Small intestine (tissue), 7 donors: ENCODE measurements around the gene DVL3. TPM values are rescaled to one million over a fixed set of nuclear protein-coding genes. Genes with fewer than 3 reads are reported as not detected.
A peak's percentile ranks its signal among the peaks of the same experiment; 100 is the strongest.
"Not testable (repeated sequence)": the region's sequence is repeated elsewhere in the genome, so short reads cannot be mapped to it uniquely, and the experiment has no call there.

ENCODE experiments used
- DNase-seq, 2 donors: peaks; one replicate each; pipeline versions ENCODE4 v3.0.0 to v3.0.0-alpha.2; 2013
- FAIRE-seq: peaks from 2 replicates; lab custom pipeline; 2012; peaks lifted over from hg19 to GRCh38; lab: Jason Lieb, UNC
- H3K27ac ChIP-seq, 3 donors: one replicate each; pipeline ENCODE4 v1.5.1; 2013; ENCODE audit warnings: low read length in 2 of 3, mild to moderate bottlenecking in 2 of 3, control low read depth in 1 of 3, inconsistent platforms in 1 of 3, low read depth in 1 of 3, moderate library complexity in 1 of 3
- H3K27me3 ChIP-seq, 3 donors: one replicate each; pipeline ENCODE4 v1.6.1; 2013; ENCODE audit warnings: low read length in 3 of 3, inconsistent platforms in 1 of 3; ENCODE audit not compliant: control insufficient read depth in 3 of 3, insufficient read depth in 3 of 3
- H3K36me3 ChIP-seq, 3 donors: one replicate each; pipeline ENCODE4 v1.6.1; 2013; ENCODE audit warnings: low read length in 3 of 3, inconsistent platforms in 1 of 3, low read depth in 1 of 3, mild to moderate bottlenecking in 1 of 3, moderate library complexity in 1 of 3; ENCODE audit not compliant: control insufficient read depth in 3 of 3, insufficient read depth in 2 of 3
- H3K4me1 ChIP-seq, 3 donors: one replicate each; pipeline ENCODE4 v1.6.1; 2013; ENCODE audit warnings: low read length in 2 of 3, inconsistent platforms in 1 of 3, low read depth in 1 of 3, mild to moderate bottlenecking in 1 of 3, moderate library complexity in 1 of 3; ENCODE audit not compliant: control insufficient read depth in 3 of 3, insufficient read depth in 2 of 3
- H3K4me3 ChIP-seq, 3 donors: one replicate each; pipeline ENCODE4 v1.5.1; 2013; ENCODE audit warnings: low read length in 3 of 3, control low read depth in 1 of 3, inconsistent platforms in 1 of 3, low read depth in 1 of 3, mild to moderate bottlenecking in 1 of 3, moderate library complexity in 1 of 3
- H3K9me3 ChIP-seq, 2 donors: one replicate each; pipeline ENCODE4 v1.6.1; 2013; ENCODE audit warnings: low read depth in 1 of 2, low read length in 1 of 2; ENCODE audit not compliant: control insufficient read depth in 2 of 2, insufficient read depth in 1 of 2
- WGBS, 3 donors: extraction: QIAGEN DNeasy Blood & Tissue Kit; methylation state at CpG; one replicate each; pipeline ENCODE4 v1.1.7; 2013; 5-methylcytosine and 5-hydroxymethylcytosine counted together
- polyA plus RNA-seq, 4 donors: library from polyadenylated mRNA; stranded (reverse) in 3 of 4; unstranded in 1 of 4; fragments of 200-250 nt in 3 of 4; fragments of 120-200 nt in 1 of 4; gene quantifications; one replicate each; pipeline versions ENCODE4 v1.2.1 to v1.2.3, GENCODE V29; 2013
- donor health status: healthy with polysubstance abuse.
- donor health status: control.
- donor health status: control.
- donor health status: Bipolar disorder and iron deficiency.
- donor health status: healthy.

The DVL3 gene
- polyA plus RNA-seq, 4 donors: 33.5 to 69.6 (median 35.3) TPM

DNA sequence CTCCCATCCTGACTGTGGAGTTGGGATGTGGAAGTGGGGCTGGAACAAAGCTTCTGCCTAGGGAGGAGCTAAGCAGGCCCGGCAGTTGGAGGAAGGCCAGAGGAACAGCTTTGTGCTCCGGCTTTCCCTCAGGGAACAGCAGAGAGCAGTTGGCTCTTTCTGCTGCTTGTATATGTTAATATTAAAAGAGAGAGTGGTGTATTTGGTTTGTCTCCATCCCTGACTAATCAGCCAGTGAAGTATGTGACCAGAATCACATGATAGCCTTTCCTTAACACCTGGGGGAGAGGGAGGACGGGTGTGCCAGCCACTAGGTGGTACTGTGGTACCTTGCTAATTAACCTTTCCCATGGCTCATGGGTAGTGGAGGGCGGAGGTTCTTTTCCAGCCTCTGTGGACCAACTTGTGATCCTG is 10.1 kb upstream of the DVL3 start:
- WGBS, 3 donors: 16 to 26% (median 23%) methylated on average over 4 of the region's 4 CpGs
- DNase-seq (peak; percentile 85), FAIRE-seq (no peak)
- no peak overlapping the region for H3K4me3 ChIP-seq
- H3K9me3 ChIP-seq: no peaks in the 10 kb centered on the region
- no peaks in the 10 kb centered on the region for H3K27me3 ChIP-seq
- peak overlapping the region in 2 of 3 donors; percentile 45 to 88 for H3K27ac ChIP-seq
- peaks cover 0 to 27% (median 0%) of the 10 kb centered on the region in 3 donors for H3K4me1 ChIP-seq
- H3K36me3 ChIP-seq: peaks cover 17 to 55% (median 37%) of the 10 kb centered on the region in 3 donors

DNA sequence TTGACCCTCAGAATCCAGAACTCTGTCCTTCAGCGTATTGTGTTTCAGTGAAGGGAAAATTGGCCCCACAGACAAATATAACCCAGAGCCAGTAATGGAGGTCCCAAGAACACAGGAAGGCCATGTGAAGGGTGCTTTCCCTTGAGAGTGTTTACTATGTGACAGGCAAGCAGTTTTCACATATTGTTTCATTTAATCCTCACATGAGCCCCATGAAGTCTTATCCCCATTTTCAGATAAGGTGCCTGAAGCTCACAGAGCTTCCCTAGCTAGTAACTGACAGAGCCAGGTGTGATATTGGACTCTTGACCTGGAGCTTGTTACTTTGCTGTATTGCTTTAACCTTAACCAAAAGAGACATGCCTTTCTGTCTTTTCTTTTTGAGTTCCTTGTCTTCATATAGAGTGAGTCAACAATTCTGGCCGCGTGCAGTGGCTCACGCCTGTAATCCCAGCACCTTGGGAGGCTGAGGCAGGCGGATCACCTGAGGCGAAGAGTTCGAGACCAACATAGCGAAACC is 9.4 kb upstream of the DVL3 start:
- Histone ChIP-seq H3K27me3 (no peaks in the 10 kb centered on the region), H3K36me3 (peaks cover 17 to 49% (median 32%) of the 10 kb centered on the region in 3 donors), H3K9me3 (no peaks in the 10 kb centered on the region), H3K27ac (peak overlapping the region; percentile 45 to 88 (median 60)), H3K4me1 (peaks cover 0 to 27% (median 0%) of the 10 kb centered on the region in 3 donors), H3K4me3 (no peak overlapping the region)
- FAIRE-seq: no peak
- WGBS, 3 donors: 29 to 60% (median 42%) methylated on average over 8 of the region's 8 CpGs
- DNase-seq: peak; percentile 67 to 80

DNA sequence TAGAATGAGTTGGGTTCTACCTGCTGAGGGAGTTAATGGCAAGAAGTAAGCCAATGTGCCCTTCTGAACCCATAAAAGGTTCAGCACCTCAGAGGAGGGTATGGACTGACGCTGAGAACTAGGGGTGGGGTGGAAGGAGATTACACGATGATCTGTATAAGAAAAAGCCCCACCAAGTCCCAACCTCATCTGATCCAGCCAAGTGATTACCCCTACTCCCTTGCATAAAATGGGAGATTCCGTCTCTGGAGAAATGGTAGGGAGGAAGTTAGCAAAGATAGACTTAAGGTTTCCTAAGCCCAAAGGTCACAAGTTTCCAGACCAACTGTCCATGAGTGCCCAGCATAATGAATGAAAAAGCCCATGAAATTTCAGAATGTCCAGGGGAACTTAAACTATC is 7.1 kb upstream of the DVL3 start:
- DNase-seq (peak in 1 of 2 donors; percentile 27), FAIRE-seq (no peak)
- H3K27ac ChIP-seq: no peak overlapping the region
- WGBS, 3 donors: 31 to 64% (median 51%) methylated on average over 3 of the region's 3 CpGs
- H3K36me3 ChIP-seq: peaks cover 11 to 30% (median 20%) of the 10 kb centered on the region in 3 donors
- H3K27me3 ChIP-seq: no peaks in the 10 kb centered on the region
- H3K4me1 ChIP-seq: peaks cover 0 to 27% (median 0%) of the 10 kb centered on the region in 3 donors
- no peak overlapping the region for H3K4me3 ChIP-seq
- H3K9me3 ChIP-seq: no peaks in the 10 kb centered on the region

DNA sequence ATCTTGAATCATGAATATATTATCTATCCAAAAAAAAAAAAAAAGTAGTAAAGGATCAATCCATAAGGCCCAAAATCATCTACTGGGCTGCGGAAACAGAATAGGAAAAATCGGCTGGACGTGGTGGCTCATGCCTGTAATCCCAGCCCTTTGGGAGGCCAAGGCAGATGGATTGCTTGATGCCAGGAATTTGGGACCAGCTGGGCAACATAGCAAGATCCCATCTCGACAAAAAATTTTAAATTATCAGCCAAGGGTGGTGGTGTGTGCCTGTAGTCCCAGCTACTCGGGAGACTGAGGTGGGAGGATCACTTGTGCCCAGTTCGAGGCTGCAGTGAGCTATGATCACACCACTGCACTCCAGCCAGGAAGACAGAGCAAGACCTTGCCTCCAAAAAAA is 6.1 kb upstream of the DVL3 start:
- Histone ChIP-seq H3K27ac (no peak overlapping the region), H3K36me3 (peaks cover 2 to 20% (median 10%) of the 10 kb centered on the region in 3 donors), H3K27me3 (no peaks in the 10 kb centered on the region), H3K4me3 (no peak overlapping the region), H3K9me3 (no peaks in the 10 kb centered on the region), H3K4me1 (peaks cover 0 to 27% (median 0%) of the 10 kb centered on the region in 3 donors)
- DNase-seq (no peak), FAIRE-seq (no peak)
- 88 to 95% (median 91%) methylated on average over 6 of the region's 6 CpGs for WGBS, 3 donors

GRCh38 chr3:184149770-184150169 is 5.4 kb upstream of the DVL3 start:
- H3K27ac ChIP-seq, H3K4me3 ChIP-seq, H3K27me3 ChIP-seq, DNase-seq, FAIRE-seq, H3K9me3 ChIP-seq: not testable (repeated sequence)
- peaks cover 0 to 13% (median 5%) of the 10 kb centered on the region in 3 donors for H3K36me3 ChIP-seq
- 67 to 69% (median 67%) methylated on average over 6 of the region's 6 CpGs for WGBS, 3 donors
- H3K4me1 ChIP-seq: peaks cover 0 to 21% (median 0%) of the 10 kb centered on the region in 3 donors

DNA sequence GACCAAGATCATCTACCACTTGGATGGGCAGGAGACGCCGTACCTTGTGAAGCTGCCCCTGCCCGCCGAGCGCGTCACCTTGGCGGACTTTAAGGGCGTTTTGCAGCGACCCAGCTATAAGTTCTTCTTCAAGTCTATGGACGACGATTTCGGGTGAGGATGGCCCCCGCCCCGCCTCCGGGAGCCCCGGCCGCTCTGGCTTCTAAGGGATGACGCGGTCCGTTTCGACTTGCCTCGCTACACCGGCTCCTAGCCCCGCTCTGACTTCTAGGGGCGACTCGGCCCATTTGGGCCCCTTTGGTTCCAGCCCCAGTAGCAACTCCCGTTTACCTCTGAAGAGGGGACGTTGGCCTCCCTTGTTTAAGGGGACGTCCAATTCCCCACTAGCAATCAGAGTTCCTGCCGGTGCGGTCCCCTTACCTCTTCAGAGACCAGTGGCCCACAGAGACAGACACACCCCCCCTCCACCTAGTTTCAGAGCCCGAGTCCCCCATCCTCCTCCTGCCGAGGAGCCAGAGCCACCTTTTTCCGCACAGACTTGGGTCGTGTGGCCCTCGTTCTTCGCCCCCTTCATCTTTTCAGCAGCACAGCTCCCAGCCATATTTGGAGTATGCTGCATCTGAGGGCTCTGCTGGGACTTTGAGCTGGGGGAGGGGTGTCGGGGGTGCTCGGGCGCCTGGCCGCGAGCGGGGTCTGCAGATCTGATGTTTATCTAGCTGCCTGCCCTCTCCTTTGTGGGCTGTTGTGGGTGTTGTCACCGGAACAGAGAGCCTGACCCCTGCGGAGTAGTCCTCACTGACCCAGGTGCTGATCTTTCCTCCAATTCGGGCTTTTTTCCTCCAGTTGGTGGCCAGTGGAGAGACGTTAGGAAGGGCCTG is 706 bp downstream of the DVL3 start:
- FAIRE-seq (no peak), DNase-seq (peak in 1 of 2 donors; percentile 48)
- H3K4me1 ChIP-seq: peaks cover 3 to 18% (median 8%) of the 10 kb centered on the region in 3 donors
- no peaks in the 10 kb centered on the region for H3K9me3 ChIP-seq
- H3K27ac ChIP-seq: peak overlapping the region; percentile 61 to 96 (median 94)
- WGBS, 3 donors: 0 to 1% (median 1%) methylated on average over 45 to 47 of the region's 47 CpGs
- peak overlapping the region; percentile 78 to 99 (median 97) for H3K4me3 ChIP-seq
- no peaks in the 10 kb centered on the region for H3K27me3 ChIP-seq
- H3K36me3 ChIP-seq: peaks cover 0 to 13% (median 0%) of the 10 kb centered on the region in 3 donors

- H3K4me1 ChIP-seq: peaks cover 3 to 18% (median 8%) of the 10 kb centered on the region in 3 donors
- peak in 1 of 2 donors; percentile 72 for DNase-seq
- H3K27ac ChIP-seq: peak overlapping the region; percentile 8 to 96 (median 94)
- H3K36me3 ChIP-seq: peaks cover 0 to 14% (median 0%) of the 10 kb centered on the region in 3 donors
- H3K27me3 ChIP-seq: no peaks in the 10 kb centered on the region
- WGBS, 3 donors: 2 to 5% (median 3%) methylated on average over 6 of the region's 6 CpGs
- no peaks in the 10 kb centered on the region for H3K9me3 ChIP-seq
- peak overlapping the region; percentile 78 to 99 (median 97) for H3K4me3 ChIP-seq
- no peak for FAIRE-seq
Measured at GRCh38 chr3:184156522-184156955, 1.4 kb downstream of the DVL3 start.

- no peaks in the 10 kb centered on the region for H3K9me3 ChIP-seq
- H3K27me3 ChIP-seq: no peaks in the 10 kb centered on the region
- H3K27ac ChIP-seq: peak overlapping the region in 2 of 3 donors; percentile 51 to 94
- H3K36me3 ChIP-seq: peaks cover 0 to 17% (median 0%) of the 10 kb centered on the region in 3 donors
- no peak for FAIRE-seq
- peaks cover 3 to 18% (median 8%) of the 10 kb centered on the region in 3 donors for H3K4me1 ChIP-seq
- H3K4me3 ChIP-seq: peak overlapping the region in 2 of 3 donors; percentile 78 to 99
- peak in 1 of 2 donors; percentile 37 for DNase-seq
Measured at GRCh38 chr3:184157206-184157605, 2.0 kb downstream of the DVL3 start.
